Thoracic aorta (tissue), 2 donors: ENCODE results near the gene PHF23. TPM values are rescaled to one million over a fixed set of nuclear protein-coding genes. Genes with fewer than 3 reads are reported as not detected.
A peak's percentile ranks its signal among the peaks of the same experiment; 100 is the strongest.

Experiments used
- ATAC-seq: fragments of 150-250 bp; one replicate; pipeline ENCODE4 v1.8.0; 2017; ENCODE audit warnings: low read depth; ENCODE audit not compliant: insufficient number of reproducible peaks, low FRiP score
- DNase-seq: peaks from one replicate; pipeline ENCODE4 v3.0.0-alpha.2; 2020; ENCODE audit warnings: low spot score
- H3K27ac ChIP-seq, 2 donors: fragments of 200-600 bp; sonication (generic); 1 replicate in 1 of 2; 2 replicates in 1 of 2; pipeline ENCODE4 v1.5.1; 2016; ENCODE audit warnings: mild to moderate bottlenecking in 2 of 2, moderate library complexity in 2 of 2
- H3K27me3 ChIP-seq: fragments of 200-600 bp; sonication (generic); replicated peaks from 2 replicates; pipeline ENCODE4 v1.6.0; 2016; ENCODE audit warnings: mild to moderate bottlenecking; ENCODE audit not compliant: insufficient read depth
- H3K36me3 ChIP-seq: fragments of 200-600 bp; sonication (generic); one replicate; pipeline ENCODE4 v1.5.1; 2016
- H3K4me1 ChIP-seq, 2 donors: fragments of 200-600 bp; sonication (generic); 1 replicate in 1 of 2; 2 replicates in 1 of 2; pipeline versions ENCODE4 v1.5.1 to v1.6.0; 2016; ENCODE audit warnings: low read depth in 2 of 2, mild to moderate bottlenecking in 1 of 2; ENCODE audit not compliant: control insufficient read depth in 1 of 2
- H3K4me3 ChIP-seq: fragments of 200-600 bp; sonication (generic); 2 replicates; pipeline ENCODE4 v1.5.1; 2016; ENCODE audit warnings: mild to moderate bottlenecking
- H3K9me3 ChIP-seq: fragments of 200-600 bp; sonication (generic); 2 replicates; pipeline ENCODE4 v1.5.1; 2016
- total RNA-seq, 2 donors: library from RNA; depleted of rRNA; stranded (reverse); fragments of >200 nt; gene quantifications; one replicate each; pipeline versions ENCODE4 v1.1.0 to v1.2.3, GENCODE V29; 2016
- TF ChIP-seq, protein P1 (sequence below): fragments of 200-600 bp; sonication (generic); IDR thresholded peaks from one replicate; pipeline ENCODE4 v1.5.1; 2019; ENCODE audit warnings: antibody characterized with exemption

Gene PHF23
- total RNA-seq, 2 donors from 2014 or later, result 25.1 to 44.7 TPM

DNA sequence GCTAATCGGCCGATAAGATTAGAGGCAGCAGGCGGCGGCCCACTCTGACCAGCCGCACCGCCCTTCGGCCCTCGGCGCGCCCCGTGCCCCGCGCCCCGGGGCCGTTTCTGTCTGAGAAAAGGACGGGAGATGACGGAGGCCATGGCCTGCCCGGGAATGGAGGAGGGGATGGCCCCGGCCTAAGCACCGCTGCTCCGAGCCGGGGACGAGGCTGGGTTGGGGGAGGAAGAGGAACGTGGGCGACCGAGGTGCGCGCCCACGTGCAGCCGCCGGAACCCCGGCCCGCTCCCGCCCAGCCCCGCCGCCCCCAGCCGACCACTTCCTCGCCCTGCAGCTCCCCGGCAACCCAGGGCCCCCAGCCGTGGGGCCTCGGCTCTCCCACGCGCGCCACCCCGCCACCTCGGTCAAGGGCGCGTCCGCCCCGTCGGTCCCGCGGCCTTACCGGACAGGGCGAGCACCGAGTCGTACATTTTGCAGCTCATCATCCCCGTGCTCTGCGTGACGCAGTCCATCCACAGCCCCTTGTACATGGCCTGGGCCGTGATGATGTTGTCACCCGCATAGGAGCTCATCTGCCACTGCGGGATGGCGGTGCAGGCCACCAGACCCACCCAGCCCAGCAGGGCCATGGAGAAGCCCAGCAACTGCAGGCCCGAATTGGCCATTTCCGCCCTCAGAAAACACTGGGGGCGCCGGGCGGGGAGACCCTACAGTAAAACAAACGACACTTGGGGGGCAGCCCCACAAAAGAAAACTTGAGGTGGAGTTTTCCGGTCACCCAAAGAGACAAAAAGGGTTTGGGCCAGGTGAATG lies 22.3 kb upstream of the PHF23 start:
- DNase-seq (no peak), ATAC-seq (peak; percentile 1)
- Histone ChIP-seq H3K27me3 (peaks cover 12% of the 10 kb centered on the region), H3K27ac (no peak overlapping the region), H3K4me1 (peaks cover 11 to 25% of the 10 kb centered on the region in 2 donors), H3K4me3 (peak overlapping the region; percentile 75), H3K36me3 (peaks cover 15% of the 10 kb centered on the region), H3K9me3 (no peaks in the 10 kb centered on the region)
- TF ChIP-seq, protein P1, sequence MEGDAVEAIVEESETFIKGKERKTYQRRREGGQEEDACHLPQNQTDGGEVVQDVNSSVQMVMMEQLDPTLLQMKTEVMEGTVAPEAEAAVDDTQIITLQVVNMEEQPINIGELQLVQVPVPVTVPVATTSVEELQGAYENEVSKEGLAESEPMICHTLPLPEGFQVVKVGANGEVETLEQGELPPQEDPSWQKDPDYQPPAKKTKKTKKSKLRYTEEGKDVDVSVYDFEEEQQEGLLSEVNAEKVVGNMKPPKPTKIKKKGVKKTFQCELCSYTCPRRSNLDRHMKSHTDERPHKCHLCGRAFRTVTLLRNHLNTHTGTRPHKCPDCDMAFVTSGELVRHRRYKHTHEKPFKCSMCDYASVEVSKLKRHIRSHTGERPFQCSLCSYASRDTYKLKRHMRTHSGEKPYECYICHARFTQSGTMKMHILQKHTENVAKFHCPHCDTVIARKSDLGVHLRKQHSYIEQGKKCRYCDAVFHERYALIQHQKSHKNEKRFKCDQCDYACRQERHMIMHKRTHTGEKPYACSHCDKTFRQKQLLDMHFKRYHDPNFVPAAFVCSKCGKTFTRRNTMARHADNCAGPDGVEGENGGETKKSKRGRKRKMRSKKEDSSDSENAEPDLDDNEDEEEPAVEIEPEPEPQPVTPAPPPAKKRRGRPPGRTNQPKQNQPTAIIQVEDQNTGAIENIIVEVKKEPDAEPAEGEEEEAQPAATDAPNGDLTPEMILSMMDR, result no peak

DNA sequence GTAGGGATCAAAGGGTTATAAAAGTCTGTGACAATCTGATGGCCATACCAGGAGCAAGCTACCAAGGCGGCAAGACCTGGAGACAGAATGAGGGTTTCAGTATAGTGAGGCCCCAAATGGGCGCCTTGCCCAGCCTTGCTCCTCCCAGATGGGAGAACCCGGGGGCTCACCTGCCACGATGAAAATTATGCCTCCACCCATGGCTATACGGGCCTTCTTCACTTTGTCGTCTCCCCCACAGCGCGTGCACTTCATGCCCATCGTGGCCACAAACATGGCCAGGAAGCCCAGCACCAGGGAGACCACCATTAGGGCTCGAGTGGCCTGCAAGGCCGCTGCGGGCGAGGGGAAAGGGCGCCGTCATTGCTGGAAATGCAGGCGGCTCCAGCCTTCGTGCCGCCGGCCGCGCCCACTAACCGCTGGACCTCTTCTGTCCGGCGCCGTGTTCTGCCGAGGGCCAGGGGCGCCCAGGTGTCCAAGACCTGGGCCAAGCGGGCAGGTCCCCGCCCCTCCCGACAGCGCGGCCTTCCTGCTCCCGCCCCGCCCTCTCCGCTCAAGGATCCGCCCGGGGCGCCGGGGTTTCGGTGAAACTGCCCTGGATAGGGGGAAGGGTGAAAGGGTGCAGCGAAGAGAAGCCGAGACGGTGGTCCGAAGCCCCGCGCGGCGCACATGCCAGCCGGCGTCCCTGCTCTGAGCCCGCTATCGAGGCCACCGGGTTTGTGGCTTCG lies 21.6 kb upstream of the PHF23 start:
- no peak overlapping the region for H3K27ac ChIP-seq

DNA sequence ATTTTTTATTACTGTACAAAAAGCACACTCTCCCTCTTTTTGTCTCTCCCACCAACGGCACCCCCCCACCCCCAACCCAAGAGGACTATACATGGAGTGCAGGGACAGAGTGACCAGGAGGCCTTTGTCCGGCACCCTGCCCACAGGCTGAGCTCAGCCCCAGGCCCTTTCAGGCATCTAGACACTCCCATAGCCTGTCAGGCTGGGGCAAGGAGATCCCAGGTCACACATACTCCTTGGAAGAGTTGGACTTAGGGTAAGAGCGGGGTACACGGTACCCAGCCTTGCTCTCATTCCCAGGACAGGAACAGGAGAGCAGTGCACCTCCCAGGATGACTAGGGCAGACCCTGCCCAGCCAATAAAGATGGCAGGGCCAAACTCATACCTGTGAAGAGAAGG lies 20.9 kb upstream of the PHF23 start:
- no peak overlapping the region for H3K4me3 ChIP-seq
- peaks cover 11 to 25% of the 10 kb centered on the region in 2 donors for H3K4me1 ChIP-seq
- H3K27me3 ChIP-seq, result peaks cover 12% of the 10 kb centered on the region
- ATAC-seq (no peak), DNase-seq (no peak)
- no peaks in the 10 kb centered on the region for H3K9me3 ChIP-seq
- TF ChIP-seq, protein P1, result no peak
- no peak overlapping the region for H3K27ac ChIP-seq
- peaks cover 20% of the 10 kb centered on the region for H3K36me3 ChIP-seq

More for the DNA sequence above, 21.6 kb upstream of the PHF23 start:
- TF ChIP-seq, protein P1, result no peak
- DNase-seq, result no peak
- ATAC-seq, result no peak
- H3K4me1 ChIP-seq, result peaks cover 11 to 25% of the 10 kb centered on the region in 2 donors
- peaks cover 15% of the 10 kb centered on the region for H3K36me3 ChIP-seq
- no peaks in the 10 kb centered on the region for H3K9me3 ChIP-seq
- H3K27me3 ChIP-seq, result peaks cover 12% of the 10 kb centered on the region
- H3K4me3 ChIP-seq, result peak overlapping the region; percentile 75

DNA sequence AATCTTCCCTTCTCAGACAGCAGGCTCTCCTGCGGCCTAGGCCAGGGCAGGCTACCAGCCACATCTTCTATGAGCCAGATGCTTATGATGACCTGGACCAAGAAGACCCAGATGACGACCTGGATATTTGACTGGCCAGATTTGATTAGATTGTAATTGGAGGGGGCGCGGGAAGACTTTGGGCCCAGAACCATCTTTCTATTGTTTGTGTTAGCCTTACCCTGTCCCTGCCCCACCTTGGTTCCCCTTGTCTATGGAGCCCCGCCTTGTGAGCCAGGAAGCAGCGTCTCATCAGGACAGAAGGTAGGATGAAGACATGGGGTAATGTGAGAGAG lies 20.3 kb upstream of the PHF23 start:
- no peak overlapping the region for H3K4me3 ChIP-seq
- H3K9me3 ChIP-seq, result no peaks in the 10 kb centered on the region
- H3K36me3 ChIP-seq, result peaks cover 26% of the 10 kb centered on the region
- H3K27me3 ChIP-seq, result peaks cover 12% of the 10 kb centered on the region
- no peak for DNase-seq
- ATAC-seq, result no peak
- H3K27ac ChIP-seq, result no peak overlapping the region
- TF ChIP-seq, protein P1, result no peak
- peaks cover 11 to 25% of the 10 kb centered on the region in 2 donors for H3K4me1 ChIP-seq
